Measurements from ENCODE around the gene ATRIP. TPM values are rescaled to one million over a fixed set of nuclear protein-coding genes. Genes with fewer than 3 reads are reported as not detected.

The ATRIP gene
- total and polyA plus RNA-seq, 11 donors = 2.1 to 5.1 (median 3.6) TPM

DNA sequence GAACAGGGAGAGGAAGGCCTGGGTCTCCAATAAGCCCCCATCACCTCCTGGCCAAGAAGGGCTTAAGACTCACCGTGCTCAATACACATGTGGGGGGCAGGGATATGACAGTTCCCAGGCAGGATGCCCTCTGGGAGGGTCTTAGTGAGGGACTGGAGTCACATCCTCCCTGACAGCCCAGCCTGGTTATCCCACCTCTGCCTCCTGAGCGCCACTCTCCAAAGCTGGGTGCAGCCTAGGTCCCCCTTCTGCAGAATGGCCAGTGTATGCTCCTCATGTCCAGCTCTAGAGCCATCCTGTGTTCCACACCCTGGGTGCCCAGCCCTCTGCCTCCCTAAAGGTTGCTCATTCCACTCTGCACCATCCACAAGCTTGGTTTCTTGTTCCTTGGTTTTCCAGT is 58.6 kb downstream of the ATRIP start:
- TF ChIP-seq POLR2A (IDR thresholded peaks at IDR 0.05) = no peak
- TF ChIP-seq, protein P1, sequence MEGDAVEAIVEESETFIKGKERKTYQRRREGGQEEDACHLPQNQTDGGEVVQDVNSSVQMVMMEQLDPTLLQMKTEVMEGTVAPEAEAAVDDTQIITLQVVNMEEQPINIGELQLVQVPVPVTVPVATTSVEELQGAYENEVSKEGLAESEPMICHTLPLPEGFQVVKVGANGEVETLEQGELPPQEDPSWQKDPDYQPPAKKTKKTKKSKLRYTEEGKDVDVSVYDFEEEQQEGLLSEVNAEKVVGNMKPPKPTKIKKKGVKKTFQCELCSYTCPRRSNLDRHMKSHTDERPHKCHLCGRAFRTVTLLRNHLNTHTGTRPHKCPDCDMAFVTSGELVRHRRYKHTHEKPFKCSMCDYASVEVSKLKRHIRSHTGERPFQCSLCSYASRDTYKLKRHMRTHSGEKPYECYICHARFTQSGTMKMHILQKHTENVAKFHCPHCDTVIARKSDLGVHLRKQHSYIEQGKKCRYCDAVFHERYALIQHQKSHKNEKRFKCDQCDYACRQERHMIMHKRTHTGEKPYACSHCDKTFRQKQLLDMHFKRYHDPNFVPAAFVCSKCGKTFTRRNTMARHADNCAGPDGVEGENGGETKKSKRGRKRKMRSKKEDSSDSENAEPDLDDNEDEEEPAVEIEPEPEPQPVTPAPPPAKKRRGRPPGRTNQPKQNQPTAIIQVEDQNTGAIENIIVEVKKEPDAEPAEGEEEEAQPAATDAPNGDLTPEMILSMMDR (IDR thresholded peaks at IDR 0.05) = no peak
- no peaks in the 10 kb centered on the region for H3K9me3 ChIP-seq
- H3K27ac ChIP-seq = peak overlapping the region in 11 of 12 donors; percentile 82 to 98 (median 96)
- peaks cover 0 to 9% (median under 1%) of the 10 kb centered on the region in 9 donors for H3K36me3 ChIP-seq
- ATAC-seq = no peak
- H3K27me3 ChIP-seq = no peaks in the 10 kb centered on the region
- peak overlapping the region in 2 of 12 donors; percentile 75 to 86 for H3K4me3 ChIP-seq
- 70 to 83% (median 77%) methylated on average over 1 to 2 of the region's 2 CpGs for WGBS, 4 donors
- DNase-seq = no peak
- intact Hi-C loops (cut with DNase I) = loop anchor here in 6 of 10 donors (2.0 to 5.0 kb wide), 5 partner anchors 32 to 52 kb away; partner anchors contain the start of gene PFKFB4 (in 1 of the 6)
- H3K4me1 ChIP-seq = peaks cover 6 to 37% (median 27%) of the 10 kb centered on the region in 12 donors

DNA sequence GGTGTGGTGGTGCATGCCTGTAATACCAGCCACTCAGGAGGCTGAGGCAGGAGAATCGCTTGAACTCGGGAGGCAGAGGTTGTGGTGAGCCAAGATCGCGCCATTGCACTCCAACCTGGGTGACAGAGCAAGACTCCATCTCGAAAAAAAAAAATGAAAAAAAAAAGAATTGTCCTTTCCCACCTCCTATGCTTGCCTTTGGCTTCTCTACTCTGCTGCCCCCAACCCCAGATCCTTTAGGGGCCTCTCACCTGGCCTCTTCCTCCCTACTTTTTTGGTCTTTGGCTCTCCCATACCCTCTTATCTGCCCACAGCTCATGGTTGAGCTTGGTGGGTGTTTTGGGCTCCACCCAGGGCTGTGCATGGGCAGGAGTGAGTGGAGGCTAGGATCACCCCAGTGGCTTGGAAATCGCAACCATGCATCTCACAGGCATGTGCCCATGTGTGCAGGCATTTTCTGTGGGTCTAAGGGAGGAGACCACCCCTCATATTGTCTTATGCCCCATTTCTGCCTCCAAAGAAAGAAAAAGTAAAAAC is 59.5 kb downstream of the ATRIP start:
- no peaks in the 10 kb centered on the region for H3K36me3 ChIP-seq
- H3K9me3 ChIP-seq = no peaks in the 10 kb centered on the region
- 95 to 97% (median 97%) methylated on average over 6 of the region's 6 CpGs for WGBS, 4 donors
- TF ChIP-seq, protein P1 (IDR thresholded peaks at IDR 0.05) = no peak
- TF ChIP-seq POLR2A (IDR thresholded peaks at IDR 0.05) = no peak
- H3K27ac ChIP-seq = no peak overlapping the region
- ATAC-seq (no peak), DNase-seq (no peak)
- intact Hi-C loops (cut with DNase I) = loop anchor here in 6 of 10 donors (2.0 to 5.0 kb wide), 6 partner anchors 33 to 51 kb away; partner anchors contain the start of gene PFKFB4 (in 1 of the 6)
- H3K4me1 ChIP-seq = peaks cover 6 to 37% (median 27%) of the 10 kb centered on the region in 12 donors
- no peaks in the 10 kb centered on the region for H3K27me3 ChIP-seq
- no peak overlapping the region for H3K4me3 ChIP-seq

DNA sequence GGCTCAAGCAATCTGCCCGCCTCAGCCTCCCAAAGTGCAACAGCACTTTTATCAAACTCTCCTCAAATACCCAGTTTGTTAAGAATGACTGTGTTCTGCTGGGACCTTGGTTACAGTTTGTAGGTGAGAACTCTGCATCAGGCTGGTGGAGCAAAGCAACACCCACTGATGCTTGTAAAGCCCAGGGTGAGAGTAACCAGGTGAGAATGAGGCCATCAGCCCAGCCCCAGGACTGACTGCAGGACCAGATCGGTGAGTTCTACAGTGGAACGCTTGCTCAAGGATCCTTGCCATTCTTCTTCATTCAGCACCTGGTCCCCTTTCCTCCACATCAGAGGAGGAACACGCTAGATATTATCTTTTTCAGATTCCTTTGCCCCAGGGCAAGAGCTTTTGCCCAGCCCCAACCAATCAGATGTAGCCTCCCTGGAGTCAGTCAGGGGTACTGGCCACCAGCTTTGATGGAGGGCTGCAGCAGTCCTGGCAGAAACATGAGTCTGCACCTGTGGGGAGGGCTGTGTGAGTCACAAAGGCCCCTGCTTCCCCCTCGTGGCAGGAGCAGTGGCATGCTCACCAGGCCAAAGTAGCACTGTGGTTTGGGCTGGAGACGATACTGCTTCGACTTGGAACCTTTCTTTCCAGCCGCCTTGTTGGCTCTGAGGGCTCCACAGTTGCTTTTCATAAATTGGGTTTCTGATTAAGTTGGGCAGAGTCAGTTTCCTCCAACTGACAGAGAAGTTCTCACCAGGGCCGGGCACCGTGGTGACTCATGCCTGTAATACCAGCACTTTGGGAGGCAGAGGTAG is 60.9 kb downstream of the ATRIP start:
- ATAC-seq = peak in 1 of 4 donors; percentile 38
- Histone ChIP-seq H3K27me3 (no peaks in the 10 kb centered on the region), H3K36me3 (no peaks in the 10 kb centered on the region), H3K4me3 (no peak overlapping the region), H3K4me1 (peaks cover 6 to 32% (median 21%) of the 10 kb centered on the region in 12 donors), H3K9me3 (no peaks in the 10 kb centered on the region), H3K27ac (peak overlapping the region in 1 of 12 donors; percentile 2)
- peak in 4 of 5 donors; percentile 40 to 45 (median 42) for DNase-seq
- TF ChIP-seq, protein P1 (IDR thresholded peaks at IDR 0.05) = peak; percentile 33 to 63 (median 52)
- no peak for TF ChIP-seq POLR2A (IDR thresholded peaks at IDR 0.05)
- intact Hi-C loops (cut with DNase I) = loop anchor here in 5 of 10 donors (2.0 to 5.0 kb wide), 5 partner anchors 40 to 50 kb away; partner anchors contain the start of gene PFKFB4 (in 1 of the 5)
- 52 to 56% (median 53%) methylated on average over 10 of the region's 10 CpGs for WGBS, 4 donors

DNA sequence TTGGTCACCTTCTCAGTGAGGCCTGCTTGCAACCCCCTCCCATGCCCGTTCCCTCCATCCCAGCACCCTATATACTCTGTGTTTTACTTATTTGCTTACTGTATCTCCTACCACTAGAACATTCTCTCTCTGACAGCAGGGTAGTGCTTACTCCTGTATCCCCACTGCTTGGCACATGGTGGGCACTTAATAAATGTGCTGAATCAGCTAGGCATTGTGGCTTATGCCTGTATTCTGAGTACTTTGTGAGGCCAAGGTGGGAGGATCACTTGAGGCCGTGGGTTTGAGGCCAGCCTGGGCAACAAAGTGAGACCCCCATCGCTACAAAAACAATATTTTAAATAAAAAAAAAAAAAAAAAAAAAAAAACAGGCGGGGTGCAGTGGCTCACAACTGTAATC is 65.0 kb downstream of the ATRIP start:
- H3K36me3 ChIP-seq = no peaks in the 10 kb centered on the region
- H3K9me3 ChIP-seq = no peaks in the 10 kb centered on the region
- peaks cover 0 to 10% (median 0%) of the 10 kb centered on the region in 12 donors for H3K4me1 ChIP-seq
- no peaks in the 10 kb centered on the region for H3K27me3 ChIP-seq
- 86 to 94% (median 89%) methylated on average over 4 of the region's 4 CpGs for WGBS, 4 donors
- DNase-seq (no peak), ATAC-seq (no peak)
- H3K4me3 ChIP-seq = no peak overlapping the region
- TF ChIP-seq POLR2A (IDR thresholded peaks at IDR 0.05) = no peak
- TF ChIP-seq, protein P1 (IDR thresholded peaks at IDR 0.05) = no peak
- intact Hi-C loops (cut with DNase I) = no loop called here
- no peak overlapping the region for H3K27ac ChIP-seq

Measured in heart left ventricle (tissue), 16 donors.